Spinal cord (tissue), 10 donors: ENCODE results near the gene JAKMIP2. TPM values are rescaled to one million over a fixed set of nuclear protein-coding genes. Genes with fewer than 3 reads are reported as not detected.
"Not testable (repeated sequence)": the region's sequence is repeated elsewhere in the genome, so short reads cannot be mapped to it uniquely, and the experiment has no call there.

Experiments used
- DNase-seq, 6 donors: peaks; one replicate each; pipeline versions ENCODE4 v3.0.0 to v3.0.0-alpha.2; 2013 to 2015; ENCODE audit warnings: low spot score in 6 of 6, low read depth in 4 of 6
- H3K27ac ChIP-seq: one replicate; pipeline ENCODE4 v1.5.1; 2013; ENCODE audit warnings: low read depth, low read length, control low read depth
- H3K27me3 ChIP-seq: one replicate; pipeline ENCODE4 v1.6.1; 2013; ENCODE audit warnings: low read length; ENCODE audit not compliant: control insufficient read depth, insufficient read depth
- H3K36me3 ChIP-seq: one replicate; pipeline ENCODE4 v1.6.1; 2013; ENCODE audit warnings: low read length; ENCODE audit not compliant: control insufficient read depth, insufficient read depth
- H3K4me1 ChIP-seq: one replicate; pipeline ENCODE4 v1.6.1; 2013; ENCODE audit warnings: low read length; ENCODE audit not compliant: control insufficient read depth, insufficient read depth
- H3K4me3 ChIP-seq: one replicate; pipeline ENCODE4 v1.5.1; 2013; ENCODE audit warnings: low read depth, low read length, control low read depth
- H3K9me3 ChIP-seq: one replicate; pipeline ENCODE4 v1.6.1; 2013; ENCODE audit warnings: low read length; ENCODE audit not compliant: control insufficient read depth, insufficient read depth
- WGBS: methylation state at CpG from one replicate; pipeline ENCODE4 v1.1.5; 2013; ENCODE audit warnings: missing lambda C conversion rate; ENCODE audit not compliant: insufficient coverage; 5-methylcytosine and 5-hydroxymethylcytosine counted together
- polyA plus RNA-seq, 2 donors: library from polyadenylated mRNA; unstranded; fragments of 120-200 nt; gene quantifications; one replicate each; pipeline ENCODE4 v1.2.1, GENCODE V29; 2013; ENCODE audit not compliant: insufficient read length in 2 of 2
- total RNA-seq, 2 donors: library from RNA; depleted of rRNA in 1 of 2; stranded (reverse); fragments of 120-200 nt in 1 of 2; fragments of >200 nt in 1 of 2; gene quantifications; one replicate each; pipeline versions ENCODE4 v1.2.3 to v1.2.4, GENCODE V29; 2013 to 2014
- donor health status: healthy.

The JAKMIP2 gene
- total and polyA plus RNA-seq, 4 donors, result 31.0 to 45.7 (median 32.2) TPM

DNA sequence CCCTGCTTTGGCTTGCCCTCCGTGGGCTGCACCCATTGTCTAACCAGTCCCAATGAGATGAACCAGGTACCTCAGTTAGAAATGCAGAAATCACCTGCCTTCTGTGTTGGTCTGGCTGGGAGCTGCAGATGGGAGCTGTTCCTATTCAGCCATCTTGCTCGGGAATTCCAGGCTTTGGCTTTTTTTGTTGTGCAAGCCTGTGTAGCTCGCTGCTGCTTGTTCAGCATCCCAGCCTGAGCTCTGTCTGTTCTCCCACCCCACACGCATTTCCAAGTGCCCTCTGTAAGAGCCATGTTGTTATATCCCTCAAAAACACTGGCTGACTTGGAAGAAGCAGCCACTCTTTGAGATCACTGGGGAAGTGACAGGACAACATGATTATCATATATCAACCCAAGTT, 171.0 kb downstream of the JAKMIP2 start:
- no peaks in the 10 kb centered on the region for H3K4me1 ChIP-seq
- H3K36me3 ChIP-seq, result peaks cover 18% of the 10 kb centered on the region
- H3K27me3 ChIP-seq, result no peaks in the 10 kb centered on the region
- no peak for DNase-seq
- WGBS, result 94% methylated on average over 3 of the region's 4 CpGs
- H3K4me3 ChIP-seq, result no peak overlapping the region
- H3K9me3 ChIP-seq, result no peaks in the 10 kb centered on the region
- H3K27ac ChIP-seq, result no peak overlapping the region

DNA sequence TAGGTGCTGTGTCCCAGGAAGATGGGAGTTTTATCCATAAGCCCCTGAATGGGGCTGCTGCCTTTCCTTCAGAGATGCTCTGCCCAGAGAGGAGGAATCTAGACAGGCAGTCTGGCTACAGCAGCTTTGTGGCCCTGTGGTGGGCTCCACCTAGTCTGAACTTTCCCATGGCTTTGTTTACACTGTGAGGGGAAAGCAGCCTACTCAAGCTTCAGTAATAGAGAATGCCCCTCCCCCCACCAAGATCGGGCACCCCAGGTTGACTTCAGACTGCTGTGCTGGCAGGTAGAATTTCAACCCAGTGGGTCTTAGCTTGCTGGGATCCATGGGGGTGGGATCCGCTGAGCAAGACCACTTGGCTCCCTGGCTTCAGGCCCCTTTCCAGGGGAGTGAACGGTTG, 171.7 kb downstream of the JAKMIP2 start:
- Histone ChIP-seq H3K4me3 (no peak overlapping the region), H3K27me3 (no peaks in the 10 kb centered on the region), H3K4me1 (no peaks in the 10 kb centered on the region), H3K36me3 (peaks cover 18% of the 10 kb centered on the region), H3K9me3 (no peaks in the 10 kb centered on the region), H3K27ac (no peak overlapping the region)
- WGBS, result 100% methylated on average over 2 of the region's 3 CpGs
- DNase-seq, result no peak

DNA sequence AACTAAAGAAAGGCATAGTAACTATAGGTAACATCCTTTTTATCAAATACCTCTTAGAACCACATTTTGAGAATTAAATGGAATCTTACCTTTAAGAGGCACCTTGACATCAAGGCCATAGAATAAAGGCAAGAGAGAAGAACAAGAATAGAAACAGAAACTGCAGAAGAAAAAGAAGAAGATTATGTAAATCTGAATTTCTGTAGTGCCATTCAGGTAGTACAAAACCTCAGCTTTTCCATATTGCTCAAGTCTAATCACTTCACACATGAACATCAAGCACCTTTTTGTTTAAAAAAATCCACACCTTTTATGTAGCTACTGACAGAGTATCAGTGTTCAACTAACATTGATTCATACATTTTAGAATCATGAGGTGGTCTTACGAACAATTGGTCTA, 180.9 kb downstream of the JAKMIP2 start:
- H3K36me3 ChIP-seq, result peaks cover 3% of the 10 kb centered on the region
- WGBS, result no CpG with 5 or more reads among the region's 1 CpG
- H3K9me3 ChIP-seq, result no peaks in the 10 kb centered on the region
- no peak overlapping the region for H3K4me3 ChIP-seq
- DNase-seq, result no peak
- no peaks in the 10 kb centered on the region for H3K27me3 ChIP-seq
- no peaks in the 10 kb centered on the region for H3K4me1 ChIP-seq
- no peak overlapping the region for H3K27ac ChIP-seq

GRCh38 chr5:147591120-147591519, 191.4 kb downstream of the JAKMIP2 start:
- Histone ChIP-seq H3K4me1 (no peaks in the 10 kb centered on the region), H3K27me3 (no peaks in the 10 kb centered on the region), H3K36me3 (peaks cover 3% of the 10 kb centered on the region), H3K9me3 (no peaks in the 10 kb centered on the region), H3K27ac (no peak overlapping the region), H3K4me3 (no peak overlapping the region)
- no peak for DNase-seq
- no CpG with 5 or more reads among the region's 1 CpG for WGBS

GRCh38 chr5:147590096-147590495, 192.4 kb downstream of the JAKMIP2 start:
- no peak overlapping the region for H3K4me3 ChIP-seq
- no peaks in the 10 kb centered on the region for H3K9me3 ChIP-seq
- no peak for DNase-seq
- no peaks in the 10 kb centered on the region for H3K27me3 ChIP-seq
- H3K4me1 ChIP-seq, result no peaks in the 10 kb centered on the region
- H3K27ac ChIP-seq, result no peak overlapping the region
- peaks cover 3% of the 10 kb centered on the region for H3K36me3 ChIP-seq

GRCh38 chr5:147586832-147587231, 195.7 kb downstream of the JAKMIP2 start:
- H3K36me3 ChIP-seq, result no peaks in the 10 kb centered on the region
- DNase-seq, result peak in 1 of 6 donors; percentile 87
- H3K4me1 ChIP-seq, result no peaks in the 10 kb centered on the region
- WGBS, result 67% methylated on average over 1 of the region's 1 CpG
- no peaks in the 10 kb centered on the region for H3K9me3 ChIP-seq
- no peaks in the 10 kb centered on the region for H3K27me3 ChIP-seq
- no peak overlapping the region for H3K27ac ChIP-seq
- H3K4me3 ChIP-seq, result no peak overlapping the region

GRCh38 chr5:147586221-147586620, 196.3 kb downstream of the JAKMIP2 start:
- no peaks in the 10 kb centered on the region for H3K4me1 ChIP-seq
- H3K9me3 ChIP-seq, result no peaks in the 10 kb centered on the region
- H3K36me3 ChIP-seq, result no peaks in the 10 kb centered on the region
- H3K27ac ChIP-seq, result no peak overlapping the region
- no CpG with 5 or more reads among the region's 4 CpGs for WGBS
- peak in 1 of 6 donors; percentile 70 for DNase-seq
- no peak overlapping the region for H3K4me3 ChIP-seq
- H3K27me3 ChIP-seq, result no peaks in the 10 kb centered on the region

DNA sequence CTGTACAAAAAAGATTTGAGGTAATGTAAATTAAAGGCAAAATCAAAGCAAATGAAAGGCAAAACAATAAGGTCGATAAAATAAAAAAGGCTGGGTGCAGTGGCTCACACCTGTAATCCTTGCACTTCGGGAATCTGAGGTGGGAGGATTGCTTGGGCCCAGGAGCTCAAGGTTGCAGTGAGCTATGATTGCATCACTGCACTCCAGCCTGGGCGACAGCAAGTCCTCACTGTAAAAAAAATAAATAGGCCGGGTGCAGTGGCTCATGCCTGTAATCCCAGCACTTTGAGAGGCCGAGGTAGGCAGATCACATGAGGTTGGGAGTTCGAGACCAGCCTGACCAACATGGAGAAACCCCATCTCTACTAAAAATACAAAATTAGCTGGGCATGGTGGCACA, 200.3 kb downstream of the JAKMIP2 start:
- H3K27ac ChIP-seq, H3K4me1 ChIP-seq, H3K27me3 ChIP-seq, H3K9me3 ChIP-seq, H3K36me3 ChIP-seq, H3K4me3 ChIP-seq, DNase-seq: not testable (repeated sequence)
- 93% methylated on average over 5 of the region's 6 CpGs for WGBS

- not testable (repeated sequence) for H3K9me3 ChIP-seq, H3K27me3 ChIP-seq
- WGBS, result 95% methylated on average over 7 of the region's 7 CpGs
These were observed 202.1 kb downstream of the JAKMIP2 start for GRCh38 chr5:147580418-147580817.

GRCh38 chr5:147578228-147579024, 204.1 kb downstream of the JAKMIP2 start:
- H3K27ac ChIP-seq, result no peak overlapping the region
- DNase-seq, result peak in 3 of 6 donors; percentile 57 to 92 (median 87)
- H3K4me3 ChIP-seq, result peak overlapping the region; percentile 17

More at GRCh38 chr5:147580418-147580817, 202.1 kb downstream of the JAKMIP2 start:
- not testable (repeated sequence) for H3K4me3 ChIP-seq, H3K4me1 ChIP-seq, DNase-seq, H3K36me3 ChIP-seq, H3K27ac ChIP-seq

More at GRCh38 chr5:147578228-147579024, 204.1 kb downstream of the JAKMIP2 start:
- Histone ChIP-seq H3K4me1 (no peaks in the 10 kb centered on the region), H3K27me3 (no peaks in the 10 kb centered on the region), H3K36me3 (no peaks in the 10 kb centered on the region), H3K9me3 (no peaks in the 10 kb centered on the region)
- 30% methylated on average over 5 of the region's 8 CpGs for WGBS
